ENCODE results near the gene PTPRZ1. TPM values are rescaled to one million over a fixed set of nuclear protein-coding genes. Genes with fewer than 3 reads are reported as not detected.
A peak's percentile ranks its signal among the peaks of the same experiment; 100 is the strongest.

PTPRZ1 gene
- polyA plus RNA-seq, 1 donor = 20.6 TPM

GRCh38 chr7:121994625-121995410 lies 121.9 kb downstream of the PTPRZ1 start:
- Histone ChIP-seq H3K36me3 (ENCODE audit: control insufficient read depth, insufficient read depth, low read length) (no peaks in the 10 kb centered on the region), H3K4me3 (ENCODE audit: low read length) (no peak overlapping the region), H3K27ac (ENCODE audit: low read length) (no peak overlapping the region), H3K9me3 (ENCODE audit: control insufficient read depth, low read depth, low read length) (no peaks in the 10 kb centered on the region), H3K4me1 (ENCODE audit: control insufficient read depth, insufficient read depth, low read length) (no peaks in the 10 kb centered on the region), H3K27me3 (ENCODE audit: control insufficient read depth, insufficient read depth, low read length) (no peaks in the 10 kb centered on the region)
- peak; percentile 43 to 45 for DNase-seq
- WGBS (ENCODE audit: insufficient coverage, low lambda C conversion rate) = no CpG with 5 or more reads among the region's 5 CpGs

DNA sequence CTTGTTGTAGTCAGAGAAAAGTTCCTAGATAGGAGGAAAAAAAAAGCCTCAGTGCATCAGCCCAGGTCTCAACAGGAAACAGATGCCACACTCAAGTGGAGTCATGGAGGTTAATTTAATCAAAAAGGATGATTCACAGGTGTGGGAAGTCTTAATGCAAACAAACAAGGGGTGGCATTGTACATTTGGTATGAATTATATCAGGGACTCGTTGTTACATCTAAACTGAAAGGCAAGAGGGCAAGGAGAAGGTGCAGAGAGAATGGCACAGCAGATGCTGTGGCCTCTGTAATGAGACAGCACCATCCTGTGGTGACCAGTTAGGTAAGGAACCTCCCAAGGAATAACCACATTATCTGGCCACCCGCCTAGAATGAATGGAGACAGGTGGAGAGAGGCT lies 133.7 kb downstream of the PTPRZ1 start:
- no peaks in the 10 kb centered on the region for H3K9me3 ChIP-seq (ENCODE audit: control insufficient read depth, low read depth, low read length)
- no peaks in the 10 kb centered on the region for H3K4me1 ChIP-seq (ENCODE audit: control insufficient read depth, insufficient read depth, low read length)
- no peaks in the 10 kb centered on the region for H3K36me3 ChIP-seq (ENCODE audit: control insufficient read depth, insufficient read depth, low read length)
- 29% methylated on average over 1 of the region's 2 CpGs for WGBS (ENCODE audit: insufficient coverage, low lambda C conversion rate)
- H3K4me3 ChIP-seq (ENCODE audit: low read length) = no peak overlapping the region
- no peak for DNase-seq
- H3K27ac ChIP-seq (ENCODE audit: low read length) = no peak overlapping the region
- no peaks in the 10 kb centered on the region for H3K27me3 ChIP-seq (ENCODE audit: control insufficient read depth, insufficient read depth, low read length)

DNA sequence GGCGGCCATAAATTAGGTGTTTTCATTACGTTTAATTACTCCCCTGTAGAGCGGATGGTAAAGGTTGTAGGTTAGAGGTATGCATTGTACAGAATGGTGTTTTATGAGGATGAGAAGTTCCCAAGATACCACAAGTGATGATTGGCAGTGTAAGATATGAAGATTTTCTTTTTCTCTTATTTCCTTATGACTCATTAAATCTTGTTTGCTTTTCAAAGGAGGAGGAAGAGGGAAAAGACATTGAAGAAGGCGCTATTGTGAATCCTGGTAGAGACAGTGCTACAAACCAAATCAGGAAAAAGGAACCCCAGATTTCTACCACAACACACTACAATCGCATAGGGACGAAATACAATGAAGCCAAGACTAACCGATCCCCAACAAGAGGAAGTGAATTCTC lies 137.2 kb downstream of the PTPRZ1 start:
- no peaks in the 10 kb centered on the region for H3K9me3 ChIP-seq (ENCODE audit: control insufficient read depth, low read depth, low read length)
- no peaks in the 10 kb centered on the region for H3K36me3 ChIP-seq (ENCODE audit: control insufficient read depth, insufficient read depth, low read length)
- no peak overlapping the region for H3K4me3 ChIP-seq (ENCODE audit: low read length)
- no peaks in the 10 kb centered on the region for H3K27me3 ChIP-seq (ENCODE audit: control insufficient read depth, insufficient read depth, low read length)
- WGBS (ENCODE audit: insufficient coverage, low lambda C conversion rate) = no CpG with 5 or more reads among the region's 7 CpGs
- H3K4me1 ChIP-seq (ENCODE audit: control insufficient read depth, insufficient read depth, low read length) = no peaks in the 10 kb centered on the region
- no peak for DNase-seq
- H3K27ac ChIP-seq (ENCODE audit: low read length) = no peak overlapping the region

GRCh38 chr7:122013065-122013464 lies 140.1 kb downstream of the PTPRZ1 start:
- Histone ChIP-seq H3K9me3 (ENCODE audit: control insufficient read depth, low read depth, low read length) (no peaks in the 10 kb centered on the region), H3K4me1 (ENCODE audit: control insufficient read depth, insufficient read depth, low read length) (no peaks in the 10 kb centered on the region), H3K27ac (ENCODE audit: low read length) (no peak overlapping the region), H3K4me3 (ENCODE audit: low read length) (no peak overlapping the region), H3K36me3 (ENCODE audit: control insufficient read depth, insufficient read depth, low read length) (no peaks in the 10 kb centered on the region), H3K27me3 (ENCODE audit: control insufficient read depth, insufficient read depth, low read length) (no peaks in the 10 kb centered on the region)
- no peak for DNase-seq
- WGBS (ENCODE audit: insufficient coverage, low lambda C conversion rate) = 67% methylated on average over 1 of the region's 2 CpGs

DNA sequence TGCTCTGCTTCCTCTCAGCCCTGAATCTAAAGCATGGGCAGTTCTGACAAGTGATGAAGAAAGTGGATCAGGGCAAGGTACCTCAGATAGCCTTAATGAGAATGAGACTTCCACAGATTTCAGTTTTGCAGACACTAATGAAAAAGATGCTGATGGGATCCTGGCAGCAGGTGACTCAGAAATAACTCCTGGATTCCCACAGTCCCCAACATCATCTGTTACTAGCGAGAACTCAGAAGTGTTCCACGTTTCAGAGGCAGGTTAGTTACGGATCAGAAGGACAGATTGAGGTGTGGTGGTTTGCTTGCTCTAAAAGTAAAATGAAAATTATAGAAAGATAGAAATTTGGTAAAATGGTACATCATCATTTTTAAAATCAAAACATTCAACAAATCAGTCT lies 140.7 kb downstream of the PTPRZ1 start:
- Histone ChIP-seq H3K9me3 (ENCODE audit: control insufficient read depth, low read depth, low read length) (no peaks in the 10 kb centered on the region), H3K27me3 (ENCODE audit: control insufficient read depth, insufficient read depth, low read length) (no peaks in the 10 kb centered on the region), H3K27ac (ENCODE audit: low read length) (no peak overlapping the region), H3K36me3 (ENCODE audit: control insufficient read depth, insufficient read depth, low read length) (no peaks in the 10 kb centered on the region), H3K4me3 (ENCODE audit: low read length) (no peak overlapping the region), H3K4me1 (ENCODE audit: control insufficient read depth, insufficient read depth, low read length) (no peaks in the 10 kb centered on the region)
- 94% methylated on average over 3 of the region's 3 CpGs for WGBS (ENCODE audit: insufficient coverage, low lambda C conversion rate)
- DNase-seq = no peak

DNA sequence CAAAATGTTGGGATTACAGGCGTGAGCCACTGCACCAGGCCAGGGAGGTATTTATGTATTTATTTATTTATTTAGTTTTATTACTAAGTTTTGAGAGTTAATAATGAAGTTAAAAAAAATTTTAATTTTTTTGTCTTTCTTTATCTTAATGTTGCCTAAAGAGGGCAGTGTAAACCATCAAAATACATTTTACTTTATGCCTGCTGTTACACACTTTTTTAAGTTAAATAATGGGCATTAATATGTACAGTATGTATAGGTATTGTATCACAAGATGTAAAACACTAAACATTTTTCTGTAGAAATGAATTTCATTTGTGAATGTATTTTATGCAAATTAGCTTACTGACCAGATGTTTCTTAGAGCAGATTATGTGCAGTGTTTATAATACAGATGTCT lies 141.7 kb downstream of the PTPRZ1 start:
- Histone ChIP-seq H3K27ac (ENCODE audit: low read length) (no peak overlapping the region), H3K9me3 (ENCODE audit: control insufficient read depth, low read depth, low read length) (no peaks in the 10 kb centered on the region), H3K4me1 (ENCODE audit: control insufficient read depth, insufficient read depth, low read length) (no peaks in the 10 kb centered on the region), H3K27me3 (ENCODE audit: control insufficient read depth, insufficient read depth, low read length) (no peaks in the 10 kb centered on the region), H3K4me3 (ENCODE audit: low read length) (no peak overlapping the region), H3K36me3 (ENCODE audit: control insufficient read depth, insufficient read depth, low read length) (no peaks in the 10 kb centered on the region)
- 83% methylated on average over 1 of the region's 1 CpG for WGBS (ENCODE audit: insufficient coverage, low lambda C conversion rate)
- DNase-seq = no peak

- Histone ChIP-seq H3K27ac (ENCODE audit: low read length) (no peak overlapping the region), H3K36me3 (ENCODE audit: control insufficient read depth, insufficient read depth, low read length) (no peaks in the 10 kb centered on the region), H3K27me3 (ENCODE audit: control insufficient read depth, insufficient read depth, low read length) (no peaks in the 10 kb centered on the region), H3K9me3 (ENCODE audit: control insufficient read depth, low read depth, low read length) (no peaks in the 10 kb centered on the region), H3K4me1 (ENCODE audit: control insufficient read depth, insufficient read depth, low read length) (no peaks in the 10 kb centered on the region), H3K4me3 (ENCODE audit: low read length) (no peak overlapping the region)
- no peak for DNase-seq
- WGBS (ENCODE audit: insufficient coverage, low lambda C conversion rate) = 71% methylated on average over 1 of the region's 1 CpG
Observed at GRCh38 chr7:122018032-122018431, 145.1 kb downstream of the PTPRZ1 start.

DNA sequence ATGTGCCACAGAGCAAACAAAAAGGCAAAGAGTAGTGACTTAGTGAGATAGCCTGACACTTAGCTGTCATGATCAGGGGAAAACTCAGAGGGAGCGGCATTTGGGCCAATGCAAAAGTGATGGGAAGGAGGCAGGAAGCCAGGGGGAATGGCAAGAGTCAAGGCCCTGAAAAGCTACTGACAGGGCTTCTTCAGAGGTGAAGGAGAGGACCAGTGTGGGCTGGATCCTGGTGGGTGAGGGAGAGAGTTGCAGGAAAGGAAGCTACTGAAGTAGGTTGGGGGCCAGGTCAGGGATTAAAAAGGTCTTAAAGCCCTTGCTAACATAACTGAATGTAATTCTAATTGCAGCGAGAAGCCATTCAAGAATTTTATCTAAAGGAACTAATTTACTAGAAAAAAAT lies 154.1 kb downstream of the PTPRZ1 start:
- no peak overlapping the region for H3K27ac ChIP-seq (ENCODE audit: low read length)
- H3K4me1 ChIP-seq (ENCODE audit: control insufficient read depth, insufficient read depth, low read length) = no peaks in the 10 kb centered on the region
- H3K27me3 ChIP-seq (ENCODE audit: control insufficient read depth, insufficient read depth, low read length) = no peaks in the 10 kb centered on the region
- no peaks in the 10 kb centered on the region for H3K36me3 ChIP-seq (ENCODE audit: control insufficient read depth, insufficient read depth, low read length)
- H3K9me3 ChIP-seq (ENCODE audit: control insufficient read depth, low read depth, low read length) = no peaks in the 10 kb centered on the region
- DNase-seq = no peak
- 88% methylated on average over 2 of the region's 2 CpGs for WGBS (ENCODE audit: insufficient coverage, low lambda C conversion rate)
- H3K4me3 ChIP-seq (ENCODE audit: low read length) = no peak overlapping the region

- no peak for DNase-seq
- no peaks in the 10 kb centered on the region for H3K36me3 ChIP-seq (ENCODE audit: control insufficient read depth, insufficient read depth, low read length)
- H3K27ac ChIP-seq (ENCODE audit: low read length) = no peak overlapping the region
- no peaks in the 10 kb centered on the region for H3K4me1 ChIP-seq (ENCODE audit: control insufficient read depth, insufficient read depth, low read length)
- 100% methylated on average over 1 of the region's 1 CpG for WGBS (ENCODE audit: insufficient coverage, low lambda C conversion rate)
- no peaks in the 10 kb centered on the region for H3K27me3 ChIP-seq (ENCODE audit: control insufficient read depth, insufficient read depth, low read length)
- no peaks in the 10 kb centered on the region for H3K9me3 ChIP-seq (ENCODE audit: control insufficient read depth, low read depth, low read length)
- no peak overlapping the region for H3K4me3 ChIP-seq (ENCODE audit: low read length)
Observed at GRCh38 chr7:122033641-122034040, 160.7 kb downstream of the PTPRZ1 start.

DNA sequence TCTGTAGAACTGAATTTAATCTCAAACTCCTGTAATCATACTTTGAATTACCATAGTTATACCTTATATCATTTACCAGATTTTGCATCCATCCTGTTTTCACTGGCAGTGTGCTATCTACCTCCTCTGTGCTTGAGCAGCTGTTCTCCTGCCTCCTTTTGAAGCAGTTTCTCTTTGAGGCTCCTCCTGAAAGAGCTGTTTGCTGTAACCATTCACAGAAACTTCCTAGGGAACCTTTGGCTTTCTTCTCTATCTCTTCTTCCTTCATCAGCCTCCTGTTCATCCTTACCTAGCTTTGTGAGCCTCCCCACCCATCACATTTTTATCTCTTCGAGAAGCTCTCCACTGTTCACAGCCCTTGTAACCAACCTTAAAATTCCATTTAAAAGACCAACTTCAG lies 162.9 kb downstream of the PTPRZ1 start:
- Histone ChIP-seq H3K36me3 (ENCODE audit: control insufficient read depth, insufficient read depth, low read length) (no peaks in the 10 kb centered on the region), H3K27me3 (ENCODE audit: control insufficient read depth, insufficient read depth, low read length) (no peaks in the 10 kb centered on the region), H3K4me1 (ENCODE audit: control insufficient read depth, insufficient read depth, low read length) (no peaks in the 10 kb centered on the region), H3K4me3 (ENCODE audit: low read length) (no peak overlapping the region), H3K9me3 (ENCODE audit: control insufficient read depth, low read depth, low read length) (no peaks in the 10 kb centered on the region), H3K27ac (ENCODE audit: low read length) (no peak overlapping the region)
- no peak for DNase-seq
- 100% methylated on average over 1 of the region's 1 CpG for WGBS (ENCODE audit: insufficient coverage, low lambda C conversion rate)

GRCh38 chr7:122038134-122038533 lies 165.2 kb downstream of the PTPRZ1 start:
- WGBS (ENCODE audit: insufficient coverage, low lambda C conversion rate) = 100% methylated on average over 1 of the region's 3 CpGs
- no peak for DNase-seq
- Histone ChIP-seq H3K4me1 (ENCODE audit: control insufficient read depth, insufficient read depth, low read length) (no peaks in the 10 kb centered on the region), H3K27ac (ENCODE audit: low read length) (no peak overlapping the region), H3K9me3 (ENCODE audit: control insufficient read depth, low read depth, low read length) (no peaks in the 10 kb centered on the region), H3K36me3 (ENCODE audit: control insufficient read depth, insufficient read depth, low read length) (no peaks in the 10 kb centered on the region), H3K4me3 (ENCODE audit: low read length) (no peak overlapping the region), H3K27me3 (ENCODE audit: control insufficient read depth, insufficient read depth, low read length) (no peaks in the 10 kb centered on the region)
